A549 (cell line): ENCODE data around the gene GNAS.

ENCODE experiments used
- EHMT2 ChIP-seq: fragments of 200-600 bp; sonication (generic); IDR thresholded peaks from 2 replicates; pipeline ENCODE4 v1.6.1; 2016; ENCODE audit warnings: antibody characterized with exemption, low read depth, mild to moderate bottlenecking, moderate library complexity
- FOXS1 ChIP-seq: fragments of 250-450 bp; sonication (Bioruptor Pico); IDR thresholded peaks from 2 replicates; pipeline ENCODE4 v1.5.0; 2020; ENCODE audit warnings: mild to moderate bottlenecking, moderate library complexity
- JUN ChIP-seq, 2 experiments: fragments of >200 bp; sonication (Bioruptor Twin); formaldehyde crosslinking; IDR thresholded peaks; 2 replicates in 1 of 2; 3 replicates in 1 of 2; pipeline ENCODE4 v1.6.1; 2016 to 2017
- MAZ ChIP-seq: fragments of 150-350 bp; IDR thresholded peaks from 2 replicates; pipeline ENCODE4 v1.6.1; 2014; ENCODE audit warnings: antibody characterized with exemption, low read depth, low read length, borderline replicate concordance
- POLR2A ChIP-seq: IDR thresholded peaks from 2 replicates; pipeline ENCODE4 v1.6.1; 2012; ENCODE audit warnings: mild to moderate bottlenecking, low read length
- RAD21 ChIP-seq, 2 experiments: fragments of >200 bp in 1 of 2; sonication (Bioruptor Twin) in 1 of 2; formaldehyde crosslinking in 1 of 2; IDR thresholded peaks in 1 of 2; conservative IDR thresholded peaks in 1 of 2; 2 replicates in 1 of 2; 3 replicates in 1 of 2; pipeline ENCODE4 v1.6.1; 2012 to 2018; ENCODE audit warnings: inconsistent platforms in 1 of 2
- TF ChIP-seq, protein P1 (sequence below): fragments of >200 bp; sonication (Bioruptor Twin); formaldehyde crosslinking; IDR thresholded peaks from 3 replicates; pipeline ENCODE4 v1.5.1; 2016
- TF ChIP-seq, protein P2 (sequence below): fragments of 450-650 bp; IDR thresholded peaks from 2 replicates; pipeline ENCODE4 v1.6.1; 2014; ENCODE audit warnings: antibody characterized with exemption
- TF ChIP-seq, protein P3 (sequence below): fragments of >200 bp; sonication (Bioruptor Twin); formaldehyde crosslinking; IDR thresholded peaks from 2 replicates; pipeline ENCODE4 v1.6.1; 2016

DNA sequence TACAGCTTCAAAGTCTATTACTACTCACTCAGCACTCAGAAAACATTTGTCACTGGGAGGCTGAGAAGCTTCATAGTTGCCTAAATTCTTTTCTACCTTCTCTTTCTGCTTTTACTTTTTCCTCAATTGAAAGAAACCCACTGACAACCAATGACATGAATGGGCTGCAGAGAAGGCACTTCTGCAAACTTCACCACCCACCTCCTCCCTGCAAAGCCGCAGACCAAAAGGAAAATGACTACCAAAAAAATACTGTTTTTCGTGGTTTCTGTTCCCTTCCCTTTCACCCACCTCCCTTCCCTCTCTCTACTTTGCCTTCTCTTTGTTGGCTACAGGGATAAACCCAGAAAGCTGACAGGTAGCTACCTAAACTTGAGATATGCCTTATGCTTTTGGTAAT is 5.1 kb upstream of the GNAS start:
- TF ChIP-seq, protein P1, sequence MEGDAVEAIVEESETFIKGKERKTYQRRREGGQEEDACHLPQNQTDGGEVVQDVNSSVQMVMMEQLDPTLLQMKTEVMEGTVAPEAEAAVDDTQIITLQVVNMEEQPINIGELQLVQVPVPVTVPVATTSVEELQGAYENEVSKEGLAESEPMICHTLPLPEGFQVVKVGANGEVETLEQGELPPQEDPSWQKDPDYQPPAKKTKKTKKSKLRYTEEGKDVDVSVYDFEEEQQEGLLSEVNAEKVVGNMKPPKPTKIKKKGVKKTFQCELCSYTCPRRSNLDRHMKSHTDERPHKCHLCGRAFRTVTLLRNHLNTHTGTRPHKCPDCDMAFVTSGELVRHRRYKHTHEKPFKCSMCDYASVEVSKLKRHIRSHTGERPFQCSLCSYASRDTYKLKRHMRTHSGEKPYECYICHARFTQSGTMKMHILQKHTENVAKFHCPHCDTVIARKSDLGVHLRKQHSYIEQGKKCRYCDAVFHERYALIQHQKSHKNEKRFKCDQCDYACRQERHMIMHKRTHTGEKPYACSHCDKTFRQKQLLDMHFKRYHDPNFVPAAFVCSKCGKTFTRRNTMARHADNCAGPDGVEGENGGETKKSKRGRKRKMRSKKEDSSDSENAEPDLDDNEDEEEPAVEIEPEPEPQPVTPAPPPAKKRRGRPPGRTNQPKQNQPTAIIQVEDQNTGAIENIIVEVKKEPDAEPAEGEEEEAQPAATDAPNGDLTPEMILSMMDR = no peak
- TF ChIP-seq, protein P2, sequence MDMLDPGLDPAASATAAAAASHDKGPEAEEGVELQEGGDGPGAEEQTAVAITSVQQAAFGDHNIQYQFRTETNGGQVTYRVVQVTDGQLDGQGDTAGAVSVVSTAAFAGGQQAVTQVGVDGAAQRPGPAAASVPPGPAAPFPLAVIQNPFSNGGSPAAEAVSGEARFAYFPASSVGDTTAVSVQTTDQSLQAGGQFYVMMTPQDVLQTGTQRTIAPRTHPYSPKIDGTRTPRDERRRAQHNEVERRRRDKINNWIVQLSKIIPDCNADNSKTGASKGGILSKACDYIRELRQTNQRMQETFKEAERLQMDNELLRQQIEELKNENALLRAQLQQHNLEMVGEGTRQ = no peak
- TF ChIP-seq MAZ (no peak), EHMT2 (no peak), FOXS1 (no peak), JUN (IDR thresholded peaks at IDR 0.05) (no peak), POLR2A (no peak), RAD21 (conservative IDR thresholded peaks at IDR 0.05 in 1 of 2, IDR thresholded peaks at IDR 0.05 in 1 of 2) (no peak)
- TF ChIP-seq, protein P3, sequence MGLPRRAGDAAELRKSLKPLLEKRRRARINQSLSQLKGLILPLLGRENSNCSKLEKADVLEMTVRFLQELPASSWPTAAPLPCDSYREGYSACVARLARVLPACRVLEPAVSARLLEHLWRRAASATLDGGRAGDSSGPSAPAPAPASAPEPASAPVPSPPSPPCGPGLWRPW = no peak
